CD8-positive, alpha-beta memory T cell (primary cell): ENCODE results near the gene ANTXR1. TPM values are rescaled to one million over a fixed set of nuclear protein-coding genes. Genes with fewer than 3 reads are reported as not detected.

Source experiments
- CTCF ChIA-PET: fragments of 350-600 bp; sonication (Branson Sonifier 250); formaldehyde crosslinking; loops from one replicate; lab custom pipeline; 2021; ENCODE audit warnings: antibody characterized with exemption; lab: Charles Lee
- POLR2A ChIA-PET: fragments of 350-600 bp; sonication (Branson Sonifier 250); formaldehyde crosslinking; loops from one replicate; lab custom pipeline; 2021; ENCODE audit warnings: antibody characterized with exemption; lab: Charles Lee
- DNase-seq, 5 donors: peaks; one replicate each; pipeline versions ENCODE4 v3.0.0 to v3.0.0-alpha.2; 2020 to 2022; ENCODE audit warnings: mixed read lengths in 1 of 5
- H3K27ac ChIP-seq: one replicate; pipeline ENCODE4 v1.7.0; 2013; ENCODE audit warnings: low read depth, mild to moderate bottlenecking, low read length, moderate library complexity
- H3K27me3 ChIP-seq: 2 replicates; pipeline ENCODE4 v1.7.0; 2013; ENCODE audit warnings: low read length, mild to moderate bottlenecking; ENCODE audit not compliant: insufficient read depth, poor library complexity, severe bottlenecking
- H3K36me3 ChIP-seq: 2 replicates; pipeline ENCODE4 v1.7.0; 2013; ENCODE audit warnings: mild to moderate bottlenecking, low read length, moderate library complexity; ENCODE audit not compliant: insufficient read depth
- H3K4me1 ChIP-seq: 2 replicates; pipeline ENCODE4 v1.7.0; 2013; ENCODE audit warnings: mild to moderate bottlenecking, low read length, moderate library complexity; ENCODE audit not compliant: insufficient read depth
- H3K4me3 ChIP-seq: 2 replicates; pipeline ENCODE4 v1.7.0; 2013; ENCODE audit warnings: mild to moderate bottlenecking, low read length
- H3K9me3 ChIP-seq: 2 replicates; pipeline ENCODE4 v1.7.0; 2013; ENCODE audit warnings: mild to moderate bottlenecking, low read length
- H3K27ac Mint-ChIP-seq, 8 donors: one replicate each; pipeline ENCODE4 v1.8.0; 2020 to 2021; ENCODE audit warnings: mixed read lengths in 8 of 8, mild to moderate bottlenecking in 6 of 8, inconsistent platforms in 3 of 8, moderate library complexity in 3 of 8
- H3K27me3 Mint-ChIP-seq, 2 donors: one replicate each; pipeline ENCODE4 v1.8.0; 2020 to 2021; ENCODE audit warnings: mixed read lengths in 2 of 2, mild to moderate bottlenecking in 1 of 2, moderate library complexity in 1 of 2
- H3K36me3 Mint-ChIP-seq, 3 donors: one replicate each; pipeline ENCODE4 v1.8.0; 2020 to 2021; ENCODE audit warnings: mixed read lengths in 3 of 3, inconsistent platforms in 1 of 3, mild to moderate bottlenecking in 1 of 3
- H3K4me1 Mint-ChIP-seq, 3 donors: one replicate each; pipeline ENCODE4 v1.8.0; 2020 to 2021; ENCODE audit warnings: mixed read lengths in 3 of 3, inconsistent platforms in 1 of 3, mild to moderate bottlenecking in 1 of 3
- H3K4me3 Mint-ChIP-seq, 7 donors: one replicate each; pipeline ENCODE4 v1.8.0; 2020 to 2021; ENCODE audit warnings: mixed read lengths in 7 of 7, mild to moderate bottlenecking in 6 of 7, moderate library complexity in 4 of 7, inconsistent platforms in 2 of 7
- H3K9me3 Mint-ChIP-seq, 5 donors: one replicate each; pipeline ENCODE4 v1.8.0; 2020 to 2022; ENCODE audit warnings: mixed read lengths in 5 of 5, mild to moderate bottlenecking in 3 of 5, moderate library complexity in 2 of 5, inconsistent platforms in 1 of 5
- polyA plus RNA-seq: library from polyadenylated mRNA; unstranded; fragments of 300-500 nt; fragmentation: Illumina TruSeq; gene quantifications from one replicate; pipeline ENCODE4 v1.2.3, GENCODE V29; 2021
- total RNA-seq, 2 experiments: library from RNA; stranded (reverse); gene quantifications; one replicate each; pipeline ENCODE4 v1.2.3, GENCODE V29; 2021

ANTXR1 gene
- total and polyA plus RNA-seq, 3 experiments from 2014 or later, result 0.22 to 0.27 TPM; not detected in 1

DNA sequence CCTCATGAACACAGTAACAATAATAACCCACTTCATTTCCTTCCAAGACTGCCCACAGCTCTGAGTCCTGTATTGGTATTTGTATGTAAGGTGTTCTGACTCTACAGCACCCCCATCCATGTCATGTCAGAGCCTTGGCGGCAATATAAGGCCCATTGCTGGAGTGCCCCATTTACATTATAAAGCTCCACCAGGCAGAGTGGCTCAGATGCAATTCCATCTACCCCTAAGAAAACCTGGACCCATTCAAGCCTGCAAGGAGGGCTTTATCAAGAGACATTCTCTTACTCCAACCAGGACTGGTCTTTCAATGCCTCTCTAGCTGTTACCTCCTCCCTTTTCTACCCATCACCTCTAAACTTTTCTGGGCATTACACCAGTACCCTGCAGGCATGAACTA is 101.6 kb downstream of the ANTXR1 start:
- H3K36me3 Mint-ChIP-seq, result no peaks in the 10 kb centered on the region
- no peak overlapping the region for H3K27ac Mint-ChIP-seq
- Histone ChIP-seq H3K27me3 (no peaks in the 10 kb centered on the region), H3K4me3 (no peak overlapping the region), H3K9me3 (no peaks in the 10 kb centered on the region), H3K27ac (no peak overlapping the region), H3K4me1 (no peaks in the 10 kb centered on the region), H3K36me3 (no peaks in the 10 kb centered on the region)
- no peak for DNase-seq
- H3K9me3 Mint-ChIP-seq, result no peaks in the 10 kb centered on the region
- peaks cover 7 to 13% of the 10 kb centered on the region in 2 donors for H3K27me3 Mint-ChIP-seq
- no peak overlapping the region for H3K4me3 Mint-ChIP-seq
- CTCF ChIA-PET, result no interaction called here
- H3K4me1 Mint-ChIP-seq, result no peaks in the 10 kb centered on the region
- POLR2A ChIA-PET, result no interaction called here

- Histone ChIP-seq H3K36me3 (no peaks in the 10 kb centered on the region), H3K27ac (no peak overlapping the region), H3K4me1 (no peaks in the 10 kb centered on the region), H3K9me3 (no peaks in the 10 kb centered on the region), H3K4me3 (no peak overlapping the region), H3K27me3 (no peaks in the 10 kb centered on the region)
- DNase-seq, result no peak
- CTCF ChIA-PET, result no interaction called here
- Mint-ChIP-seq H3K4me1 (no peaks in the 10 kb centered on the region), H3K36me3 (no peaks in the 10 kb centered on the region), H3K27me3 (peaks cover 3 to 9% of the 10 kb centered on the region in 2 donors), H3K9me3 (no peaks in the 10 kb centered on the region), H3K27ac (no peak overlapping the region), H3K4me3 (no peak overlapping the region)
- POLR2A ChIA-PET, result no interaction called here
Observed at GRCh38 chr2:69116438-69116837, 103.5 kb downstream of the ANTXR1 start.

GRCh38 chr2:69118609-69119008 is 105.6 kb downstream of the ANTXR1 start:
- CTCF ChIA-PET, result no interaction called here

DNA sequence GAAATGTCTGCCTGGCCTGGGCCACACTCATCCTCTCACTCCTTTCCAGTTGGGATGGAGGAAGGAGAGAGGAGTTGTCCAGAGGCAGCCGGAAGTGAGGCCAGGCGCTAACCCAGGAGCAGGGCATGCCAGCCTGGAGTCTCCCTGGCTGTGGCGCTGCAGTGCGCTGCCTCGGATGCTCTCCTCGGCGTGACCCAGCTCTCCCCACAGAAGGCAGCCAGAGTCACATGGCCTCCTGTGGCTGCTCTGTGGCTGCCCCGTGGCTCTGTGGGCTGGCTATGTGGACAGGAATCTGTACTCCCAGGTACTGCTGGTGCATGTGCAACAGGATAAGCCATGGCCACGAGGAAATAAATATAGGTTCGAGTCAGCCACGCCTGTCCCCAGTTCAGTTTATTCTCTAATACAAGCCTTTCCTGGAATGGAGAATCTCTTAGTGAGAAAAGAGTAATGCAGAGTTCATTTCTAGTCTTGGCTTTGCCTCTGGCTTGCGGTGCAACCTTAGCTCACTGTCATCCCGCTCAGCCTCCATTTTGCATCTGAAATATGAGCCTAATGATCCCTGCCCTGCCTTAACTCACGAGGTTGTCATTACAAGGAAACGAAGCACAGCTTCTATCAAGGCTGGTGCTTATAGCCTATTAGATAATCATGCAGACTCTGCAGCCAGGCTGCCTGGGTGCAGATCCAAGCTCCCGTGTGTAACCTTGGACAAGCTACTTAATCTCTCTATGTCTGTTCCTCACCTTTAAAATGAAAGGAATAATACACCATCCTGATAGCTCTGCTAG is 106.3 kb downstream of the ANTXR1 start:
- H3K4me1 ChIP-seq, result no peaks in the 10 kb centered on the region
- ChIA-PET POLR2A (no interaction called here), CTCF (no interaction called here)
- no peak for DNase-seq
- no peaks in the 10 kb centered on the region for H3K27me3 ChIP-seq
- no peaks in the 10 kb centered on the region for H3K36me3 ChIP-seq
- H3K36me3 Mint-ChIP-seq, result no peaks in the 10 kb centered on the region
- no peaks in the 10 kb centered on the region for H3K9me3 ChIP-seq
- H3K4me1 Mint-ChIP-seq, result no peaks in the 10 kb centered on the region
- H3K27me3 Mint-ChIP-seq, result peaks cover 2 to 12% of the 10 kb centered on the region in 2 donors
- no peak overlapping the region for H3K27ac ChIP-seq
- H3K9me3 Mint-ChIP-seq, result no peaks in the 10 kb centered on the region
- H3K4me3 ChIP-seq, result no peak overlapping the region
- no peak overlapping the region for H3K27ac Mint-ChIP-seq
- H3K4me3 Mint-ChIP-seq, result no peak overlapping the region

More at GRCh38 chr2:69118609-69119008, 105.6 kb downstream of the ANTXR1 start:
- DNase-seq, result no peak
- no peaks in the 10 kb centered on the region for H3K27me3 ChIP-seq
- Mint-ChIP-seq H3K27ac (no peak overlapping the region), H3K36me3 (no peaks in the 10 kb centered on the region), H3K4me3 (no peak overlapping the region), H3K27me3 (peaks cover 2 to 7% of the 10 kb centered on the region in 2 donors), H3K4me1 (no peaks in the 10 kb centered on the region), H3K9me3 (no peaks in the 10 kb centered on the region)
- H3K36me3 ChIP-seq, result no peaks in the 10 kb centered on the region
- H3K27ac ChIP-seq, result no peak overlapping the region
- H3K4me1 ChIP-seq, result no peaks in the 10 kb centered on the region
- POLR2A ChIA-PET, result no interaction called here
- no peak overlapping the region for H3K4me3 ChIP-seq
- no peaks in the 10 kb centered on the region for H3K9me3 ChIP-seq

DNA sequence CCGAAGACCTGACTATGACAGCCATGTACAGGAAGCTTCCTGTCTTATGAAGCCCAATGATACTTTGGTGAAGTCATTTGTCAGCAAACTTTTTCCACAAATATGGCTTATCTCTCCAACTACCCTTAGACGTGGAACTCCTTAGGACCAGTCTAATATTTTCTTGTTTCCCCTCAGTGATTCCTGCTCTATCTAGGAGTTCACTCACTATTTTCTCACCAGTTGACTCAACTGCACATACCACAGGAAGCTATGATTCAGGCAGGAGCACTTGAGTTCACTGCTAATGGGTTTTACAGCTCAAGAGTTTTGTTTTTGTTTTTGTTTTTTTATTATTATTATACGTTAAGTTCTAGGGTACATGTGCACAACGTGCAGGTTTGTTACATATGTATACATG is 109.3 kb downstream of the ANTXR1 start:
- no peaks in the 10 kb centered on the region for H3K27me3 ChIP-seq
- Mint-ChIP-seq H3K36me3 (no peaks in the 10 kb centered on the region), H3K27me3 (peaks cover 2 to 23% of the 10 kb centered on the region in 2 donors), H3K4me1 (no peaks in the 10 kb centered on the region), H3K4me3 (no peak overlapping the region), H3K27ac (no peak overlapping the region), H3K9me3 (no peaks in the 10 kb centered on the region)
- no peak for DNase-seq
- H3K4me3 ChIP-seq, result no peak overlapping the region
- H3K27ac ChIP-seq, result no peak overlapping the region
- ChIA-PET POLR2A (no interaction called here), CTCF (no interaction called here)
- no peaks in the 10 kb centered on the region for H3K4me1 ChIP-seq
- H3K9me3 ChIP-seq, result no peaks in the 10 kb centered on the region
- no peaks in the 10 kb centered on the region for H3K36me3 ChIP-seq

DNA sequence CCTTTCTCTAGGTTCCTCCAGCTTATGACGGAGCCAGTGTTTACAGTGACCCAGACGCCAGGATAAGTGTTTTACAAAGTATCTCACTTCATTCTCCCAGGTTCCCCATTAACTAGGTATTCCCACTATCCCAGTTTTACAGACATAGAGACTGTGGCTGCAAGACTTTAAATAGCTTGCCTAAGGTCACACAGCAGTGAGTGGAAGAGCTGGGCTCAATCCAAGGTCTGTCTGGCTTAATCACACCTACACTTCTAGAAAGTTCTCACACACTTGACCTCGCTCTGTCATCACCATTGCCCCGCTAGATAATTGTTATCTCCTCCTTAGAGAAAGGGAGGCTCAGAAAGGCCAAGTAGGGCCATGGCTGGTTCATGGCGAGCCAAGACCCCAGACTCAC is 110.2 kb downstream of the ANTXR1 start:
- DNase-seq, result no peak
- Histone ChIP-seq H3K27me3 (no peaks in the 10 kb centered on the region), H3K27ac (no peak overlapping the region), H3K4me1 (no peaks in the 10 kb centered on the region), H3K36me3 (no peaks in the 10 kb centered on the region), H3K9me3 (no peaks in the 10 kb centered on the region), H3K4me3 (no peak overlapping the region)
- no peak overlapping the region for H3K27ac Mint-ChIP-seq
- ChIA-PET POLR2A (no interaction called here), CTCF (no interaction called here)
- H3K4me3 Mint-ChIP-seq, result no peak overlapping the region
- no peaks in the 10 kb centered on the region for H3K4me1 Mint-ChIP-seq
- H3K36me3 Mint-ChIP-seq, result no peaks in the 10 kb centered on the region
- H3K9me3 Mint-ChIP-seq, result no peaks in the 10 kb centered on the region
- H3K27me3 Mint-ChIP-seq, result peaks cover 2 to 27% of the 10 kb centered on the region in 2 donors

- H3K27me3 Mint-ChIP-seq, result peaks cover 4 to 27% of the 10 kb centered on the region in 2 donors
- Histone ChIP-seq H3K27ac (no peak overlapping the region), H3K4me1 (no peaks in the 10 kb centered on the region), H3K9me3 (no peaks in the 10 kb centered on the region), H3K4me3 (no peak overlapping the region), H3K36me3 (no peaks in the 10 kb centered on the region), H3K27me3 (no peaks in the 10 kb centered on the region)
- H3K9me3 Mint-ChIP-seq, result no peaks in the 10 kb centered on the region
- no peak for DNase-seq
- ChIA-PET CTCF (no interaction called here), POLR2A (no interaction called here)
- H3K36me3 Mint-ChIP-seq, result no peaks in the 10 kb centered on the region
- no peaks in the 10 kb centered on the region for H3K4me1 Mint-ChIP-seq
- no peak overlapping the region for H3K27ac Mint-ChIP-seq
- no peak overlapping the region for H3K4me3 Mint-ChIP-seq
Observed at GRCh38 chr2:69124343-69124742, 111.4 kb downstream of the ANTXR1 start.

DNA sequence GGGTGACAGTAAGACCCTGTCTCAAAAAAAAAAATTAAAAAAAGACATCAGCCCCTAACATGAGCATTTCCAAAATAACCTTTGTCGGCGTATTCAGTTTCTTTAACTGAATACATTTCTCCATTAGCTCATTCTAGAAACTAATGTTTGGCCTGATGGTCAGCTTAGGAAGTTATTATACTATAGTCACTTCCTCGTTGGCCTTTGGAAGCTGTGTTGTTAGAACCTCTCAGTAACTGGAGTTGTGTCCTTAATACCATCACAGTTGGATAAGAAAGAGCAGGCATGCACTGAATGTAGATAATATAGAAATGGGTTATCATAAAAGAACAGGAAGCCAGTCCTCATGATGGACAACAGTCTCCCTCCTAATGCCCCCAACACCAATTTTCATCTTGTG is 112.8 kb downstream of the ANTXR1 start:
- H3K36me3 Mint-ChIP-seq, result no peaks in the 10 kb centered on the region
- H3K27ac Mint-ChIP-seq, result no peak overlapping the region
- no peaks in the 10 kb centered on the region for H3K9me3 Mint-ChIP-seq
- H3K4me1 ChIP-seq, result no peaks in the 10 kb centered on the region
- H3K4me1 Mint-ChIP-seq, result no peaks in the 10 kb centered on the region
- no peaks in the 10 kb centered on the region for H3K27me3 ChIP-seq
- ChIA-PET POLR2A (no interaction called here), CTCF (no interaction called here)
- DNase-seq, result no peak
- no peak overlapping the region for H3K4me3 Mint-ChIP-seq
- H3K36me3 ChIP-seq, result no peaks in the 10 kb centered on the region
- peaks cover 10 to 31% of the 10 kb centered on the region in 2 donors for H3K27me3 Mint-ChIP-seq
- no peak overlapping the region for H3K27ac ChIP-seq
- H3K4me3 ChIP-seq, result no peak overlapping the region
- H3K9me3 ChIP-seq, result no peaks in the 10 kb centered on the region
